ENCODE measurements around the gene PARPBP. TPM values are rescaled to one million over a fixed set of nuclear protein-coding genes. Genes with fewer than 3 reads are reported as not detected.

PARPBP gene
- total and polyA plus RNA-seq, 2 of the 8 experiments (the other 6 are each of a cell fraction or from before 2014, with no cell fraction given): 10.9 to 38.1 TPM

- H4K20me1 ChIP-seq (replicated peaks in 1 of 2; ENCODE audit: control insufficient read depth in 1 of 2, insufficient read depth in 2 of 2, low read length in 2 of 2): no peaks in the 10 kb centered on the region
- H3K27ac ChIP-seq (ENCODE audit: low read depth, low read length): no peak within 1 kb of the TSS
- no peak within 1 kb of the TSS for H3K56ac ChIP-seq (replicated peaks; ENCODE audit: insufficient read length, low read depth, low read length)
- no peak within 1 kb of the TSS for H4K91ac ChIP-seq (replicated peaks; ENCODE audit: insufficient read length, low read length)
- no peak within 1 kb of the TSS for H2AK5ac ChIP-seq (ENCODE audit: low read depth, low read length)
- H2BK5ac ChIP-seq (ENCODE audit: low read depth, low read length): no peak within 1 kb of the TSS
- no peak within 1 kb of the TSS for H2BK12ac ChIP-seq (ENCODE audit: low read depth, low read length)
- no peak within 1 kb of the TSS for H4K5ac ChIP-seq (ENCODE audit: insufficient read length, low read depth, low read length)
- no peak within 1 kb of the TSS for H3K14ac ChIP-seq (ENCODE audit: insufficient read length)
- H2AFZ ChIP-seq (ENCODE audit: low read length): no peak within 1 kb of the TSS
- H3K23ac ChIP-seq (ENCODE audit: insufficient read length): no peak within 1 kb of the TSS
- no peaks in the 10 kb centered on the region for H3K79me1 ChIP-seq (ENCODE audit: low read depth, low read length)
- H2BK15ac ChIP-seq (ENCODE audit: low read length): no peak within 1 kb of the TSS
- no peaks in the 10 kb centered on the region for H3K27me3 ChIP-seq (replicated peaks in 1 of 4; ENCODE audit: control insufficient read depth in 3 of 4, extremely low read depth in 1 of 4, insufficient read depth in 3 of 4, low read length in 3 of 4)
- H2BK20ac ChIP-seq (ENCODE audit: low read length): no peak within 1 kb of the TSS
- H3K18ac ChIP-seq (ENCODE audit: extremely low read depth, low read length): no peak within 1 kb of the TSS
- no peak within 1 kb of the TSS for H4K8ac ChIP-seq (ENCODE audit: extremely low read depth, insufficient read depth, low read length)
- no peaks in the 10 kb centered on the region for H3K23me2 ChIP-seq (ENCODE audit: low read depth, low read length)
- FAIRE-seq: no peak
- H3K9ac ChIP-seq (replicated peaks in 1 of 4; ENCODE audit: extremely low read depth in 1 of 4, low read depth in 3 of 4, low read length in 3 of 4): no peak within 1 kb of the TSS
- ChIA-PET POLR2A (ENCODE audit: partially characterized antibody) (no interaction called here), CTCF (ENCODE audit: partially characterized antibody) (no interaction called here)
- H3K4me1 ChIP-seq (replicated peaks in 1 of 4; ENCODE audit: control insufficient read depth in 3 of 4, insufficient read depth in 4 of 4, low read length in 3 of 4): no peaks in the 10 kb centered on the region
- no peak within 1 kb of the TSS for H3K4me3 ChIP-seq (ENCODE audit: extremely low read depth in 1 of 4, insufficient read depth in 2 of 4, low read depth in 3 of 4, low read length in 4 of 4)
- no peaks in the 10 kb centered on the region for H3K79me2 ChIP-seq (ENCODE audit: control insufficient read depth in 1 of 2, insufficient read depth in 2 of 2, low read length in 2 of 2)
- peaks cover 0 to 4% (median 1%) of the 10 kb centered on the region in 4 experiments; a peak in 2 of 8 replicates for H3K36me3 ChIP-seq (ENCODE audit: control insufficient read depth in 2 of 4, insufficient read depth in 4 of 4, low read length in 3 of 4)
- no peak within 1 kb of the TSS for H3K4me2 ChIP-seq (ENCODE audit: insufficient read depth in 1 of 2, low read depth in 2 of 2, low read length in 2 of 2)
- no peaks in the 10 kb centered on the region for H3K9me3 ChIP-seq (ENCODE audit: insufficient read depth in 2 of 2, low read depth in 1 of 2, low read length in 1 of 2)
- no peak for DNase-seq (ENCODE audit: low read depth in 1 of 2, low spot score in 2 of 2)
- WGBS, 2 experiments (ENCODE audit: extremely low coverage in 1 of 2, insufficient coverage in 1 of 2, insufficient read length in 1 of 2, insufficient replicate concordance in 2 of 2, low coverage in 1 of 2, low lambda C conversion rate in 2 of 2, missing lambda C conversion rate in 1 of 2): 96% methylated on average over 1 of the region's 1 CpG; no CpG with 5 or more reads in 1 of the 2 experiments
- H2BK120ac ChIP-seq (replicated peaks; ENCODE audit: low read depth, low read length): no peak within 1 kb of the TSS
- H3K4ac ChIP-seq (replicated peaks; ENCODE audit: insufficient read length, low read depth, low read length): no peak within 1 kb of the TSS
- TF ChIP-seq RBBP5 (IDR thresholded peaks at IDR 0.05; ENCODE audit: borderline replicate concordance, low read depth, low read length): no peak
- no peak for TF ChIP-seq CHD1 (IDR thresholded peaks at IDR 0.05; ENCODE audit: low read depth, low read length)
- no peak for TF ChIP-seq ATF3 (IDR thresholded peaks at IDR 0.05; ENCODE audit: insufficient read depth, low read depth, low read length)
- no peak for TF ChIP-seq HDAC2 (IDR thresholded peaks at IDR 0.05; ENCODE audit: borderline replicate concordance in 1 of 2, low read depth in 2 of 2, low read length in 2 of 2)
- TF ChIP-seq JUND (IDR thresholded peaks at IDR 0.05; ENCODE audit: low read length): no peak
- TF ChIP-seq RAD21 (IDR thresholded peaks at IDR 0.05 in 1 of 2, conservative IDR thresholded peaks at IDR 0.05 in 1 of 2; ENCODE audit: low read depth in 2 of 2, low read length in 2 of 2): no peak
- no peak for TF ChIP-seq SIN3A (conservative IDR thresholded peaks at IDR 0.05 in 1 of 2, IDR thresholded peaks at IDR 0.05 in 1 of 2; ENCODE audit: low read depth in 1 of 2, low read length in 2 of 2)
- no peak for TF ChIP-seq JUN (IDR thresholded peaks at IDR 0.05; ENCODE audit: low read depth, low read length)
- no peak for TF ChIP-seq SIRT6 (IDR thresholded peaks at IDR 0.05; ENCODE audit: low read length)
- TF ChIP-seq EZH2 (IDR thresholded peaks at IDR 0.05; ENCODE audit: low read depth, low read length, severe bottlenecking): no peak
- no peak for TF ChIP-seq GTF2F1 (IDR thresholded peaks at IDR 0.05; ENCODE audit: borderline replicate concordance, low read depth, low read length)
- no peak for TF ChIP-seq CHD2 (IDR thresholded peaks at IDR 0.05; ENCODE audit: low read length)
- no peak for TF ChIP-seq CBX5 (IDR thresholded peaks at IDR 0.05; ENCODE audit: low read depth, low read length)
These were observed 77.8 kb downstream of the PARPBP start, which contains the start of gene PMCH for GRCh38 chr12:102197789-102198188. PMCH (minus strand) TSS chr12:102197833; CDS start chr12:102197770, 63 bp downstream.
